ENCODE measurements around the gene EME2. TPM values are rescaled to one million over a fixed set of nuclear protein-coding genes. Genes with fewer than 3 reads are reported as not detected.

EME2 gene
- total RNA-seq, 1 donor from 2014 or later, result 6.8 TPM

DNA sequence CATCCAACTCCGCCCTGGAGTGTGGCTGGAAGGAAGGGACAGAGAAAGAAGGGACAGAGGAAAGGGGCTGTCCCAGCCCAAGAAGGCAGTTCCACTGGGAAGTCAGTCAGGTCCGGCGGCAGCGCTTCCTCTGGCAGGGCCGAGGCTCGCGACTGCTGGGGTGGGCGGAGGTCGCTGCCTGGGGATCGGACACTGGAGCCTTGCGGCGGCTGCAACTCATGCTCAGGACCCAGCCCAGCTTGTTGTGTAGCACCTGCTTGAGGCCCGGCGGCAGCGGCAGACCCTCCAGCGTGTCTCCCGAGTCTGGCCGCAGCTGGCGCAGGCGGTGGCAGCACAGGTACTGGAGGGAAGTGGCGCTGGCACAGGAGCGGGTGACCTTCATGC lies 4.4 kb downstream of the EME2 start:
- Histone ChIP-seq H3K4me3 (ENCODE audit: low read depth, low read length) (no peak overlapping the region), H3K27me3 (ENCODE audit: control insufficient read depth, insufficient read depth, low read length) (no peaks in the 10 kb centered on the region), H3K36me3 (ENCODE audit: control insufficient read depth, insufficient read depth, low read length) (no peaks in the 10 kb centered on the region)
- TF ChIP-seq, protein P1, sequence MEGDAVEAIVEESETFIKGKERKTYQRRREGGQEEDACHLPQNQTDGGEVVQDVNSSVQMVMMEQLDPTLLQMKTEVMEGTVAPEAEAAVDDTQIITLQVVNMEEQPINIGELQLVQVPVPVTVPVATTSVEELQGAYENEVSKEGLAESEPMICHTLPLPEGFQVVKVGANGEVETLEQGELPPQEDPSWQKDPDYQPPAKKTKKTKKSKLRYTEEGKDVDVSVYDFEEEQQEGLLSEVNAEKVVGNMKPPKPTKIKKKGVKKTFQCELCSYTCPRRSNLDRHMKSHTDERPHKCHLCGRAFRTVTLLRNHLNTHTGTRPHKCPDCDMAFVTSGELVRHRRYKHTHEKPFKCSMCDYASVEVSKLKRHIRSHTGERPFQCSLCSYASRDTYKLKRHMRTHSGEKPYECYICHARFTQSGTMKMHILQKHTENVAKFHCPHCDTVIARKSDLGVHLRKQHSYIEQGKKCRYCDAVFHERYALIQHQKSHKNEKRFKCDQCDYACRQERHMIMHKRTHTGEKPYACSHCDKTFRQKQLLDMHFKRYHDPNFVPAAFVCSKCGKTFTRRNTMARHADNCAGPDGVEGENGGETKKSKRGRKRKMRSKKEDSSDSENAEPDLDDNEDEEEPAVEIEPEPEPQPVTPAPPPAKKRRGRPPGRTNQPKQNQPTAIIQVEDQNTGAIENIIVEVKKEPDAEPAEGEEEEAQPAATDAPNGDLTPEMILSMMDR (IDR thresholded peaks at IDR 0.05; ENCODE audit: insufficient read depth, low read length, poor library complexity, severe bottlenecking), result no peak
- no peak for DNase-seq (ENCODE audit: low read depth)

DNA sequence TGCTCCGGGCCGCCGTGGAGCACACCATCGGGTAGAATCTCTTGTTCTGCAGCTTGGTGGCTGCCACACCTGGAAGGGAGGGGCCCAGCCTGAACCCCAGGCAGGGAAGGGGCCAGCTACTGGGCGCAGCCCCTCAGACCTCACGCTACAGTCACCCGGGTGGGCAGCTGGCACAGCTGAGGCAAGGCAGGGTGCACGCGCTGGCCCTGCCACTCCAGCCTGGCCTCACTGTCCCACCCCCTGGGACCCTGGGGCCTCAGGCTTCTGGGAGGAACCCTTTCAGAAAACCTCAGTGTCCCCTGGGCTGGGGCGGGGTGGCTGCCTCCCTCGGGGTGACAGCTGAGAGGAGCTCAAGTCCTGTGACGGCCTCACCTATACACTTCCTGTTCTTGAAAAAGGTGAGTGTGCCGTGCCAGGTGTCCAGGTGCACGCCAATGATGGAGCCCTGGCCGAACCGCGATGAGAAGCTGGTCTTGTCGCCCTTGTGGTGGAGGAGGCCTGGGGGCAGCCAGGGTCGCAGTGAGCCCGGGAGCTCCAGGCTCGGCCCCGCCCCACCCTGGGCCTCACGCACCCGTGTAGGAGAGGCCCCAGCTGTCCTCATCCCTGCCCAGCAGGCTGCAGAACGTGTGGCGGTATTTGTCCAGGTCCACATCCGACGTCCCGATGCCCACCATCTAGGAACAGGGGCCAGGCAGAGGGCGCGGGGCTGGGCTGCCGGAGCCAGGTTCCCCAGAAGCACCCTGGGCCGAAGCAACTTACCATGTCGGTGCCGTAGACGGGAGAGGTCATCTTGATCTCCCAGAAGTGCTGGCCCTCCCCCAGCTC lies 5.0 kb downstream of the EME2 start:
- H3K27me3 ChIP-seq (ENCODE audit: control insufficient read depth, insufficient read depth, low read length), result no peaks in the 10 kb centered on the region
- H3K36me3 ChIP-seq (ENCODE audit: control insufficient read depth, insufficient read depth, low read length), result no peaks in the 10 kb centered on the region
- no peak overlapping the region for H3K4me3 ChIP-seq (ENCODE audit: low read depth, low read length)
- TF ChIP-seq, protein P1 (IDR thresholded peaks at IDR 0.05; ENCODE audit: insufficient read depth, low read length, poor library complexity, severe bottlenecking), result no peak
- DNase-seq (ENCODE audit: low read depth), result no peak

DNA sequence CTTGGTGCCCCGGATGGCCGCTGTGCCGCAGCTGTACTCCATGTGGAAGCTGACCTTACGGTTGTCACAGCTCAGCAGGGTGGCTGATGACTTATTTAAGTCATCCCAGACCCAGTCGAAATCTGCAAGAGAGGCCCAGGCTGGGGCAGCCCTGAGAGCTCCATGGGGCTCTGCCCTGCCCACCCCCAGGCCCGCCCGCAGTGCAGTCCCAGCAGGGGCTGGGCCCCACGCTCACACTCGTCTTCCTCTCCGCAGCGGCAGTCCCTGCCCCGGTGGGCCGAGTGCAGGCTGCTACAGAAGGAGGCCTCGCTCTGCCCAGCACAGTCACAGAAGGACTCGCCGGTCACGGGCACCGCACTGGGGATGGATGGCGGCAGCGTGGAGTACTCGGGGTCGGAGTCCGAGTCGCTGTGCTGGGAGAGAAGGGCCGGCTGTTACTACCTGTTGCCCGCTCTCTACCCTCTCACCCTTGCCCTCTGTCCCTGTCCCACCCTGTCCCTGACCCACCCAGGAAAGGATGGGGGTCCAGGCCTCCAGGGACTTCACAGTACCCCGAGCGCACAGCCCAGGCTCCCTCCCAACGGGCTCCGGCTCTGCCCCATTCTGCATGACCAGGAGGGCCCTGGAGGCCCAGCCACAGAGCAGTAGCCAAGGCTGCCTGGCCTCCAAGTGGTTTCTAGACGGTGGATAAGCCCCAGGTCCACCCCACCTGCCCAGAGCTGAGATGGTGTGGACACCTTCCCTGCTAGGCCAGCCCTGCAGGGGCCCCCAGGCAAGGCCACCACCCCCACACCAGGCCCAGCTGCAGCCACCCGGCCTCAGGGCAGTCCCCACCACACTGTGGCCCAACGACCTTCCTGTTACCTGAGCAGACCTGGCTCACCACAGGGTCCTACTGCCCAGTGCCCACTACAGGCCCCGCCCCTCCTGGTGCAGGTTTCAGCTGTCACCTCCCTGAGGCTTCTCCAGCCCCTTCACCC lies 5.9 kb downstream of the EME2 start:
- H3K36me3 ChIP-seq (ENCODE audit: control insufficient read depth, insufficient read depth, low read length), result no peaks in the 10 kb centered on the region
- H3K4me3 ChIP-seq (ENCODE audit: low read depth, low read length), result no peak overlapping the region
- TF ChIP-seq, protein P1 (IDR thresholded peaks at IDR 0.05; ENCODE audit: insufficient read depth, low read length, poor library complexity, severe bottlenecking), result no peak
- H3K27me3 ChIP-seq (ENCODE audit: control insufficient read depth, insufficient read depth, low read length), result no peaks in the 10 kb centered on the region
- DNase-seq (ENCODE audit: low read depth), result no peak

DNA sequence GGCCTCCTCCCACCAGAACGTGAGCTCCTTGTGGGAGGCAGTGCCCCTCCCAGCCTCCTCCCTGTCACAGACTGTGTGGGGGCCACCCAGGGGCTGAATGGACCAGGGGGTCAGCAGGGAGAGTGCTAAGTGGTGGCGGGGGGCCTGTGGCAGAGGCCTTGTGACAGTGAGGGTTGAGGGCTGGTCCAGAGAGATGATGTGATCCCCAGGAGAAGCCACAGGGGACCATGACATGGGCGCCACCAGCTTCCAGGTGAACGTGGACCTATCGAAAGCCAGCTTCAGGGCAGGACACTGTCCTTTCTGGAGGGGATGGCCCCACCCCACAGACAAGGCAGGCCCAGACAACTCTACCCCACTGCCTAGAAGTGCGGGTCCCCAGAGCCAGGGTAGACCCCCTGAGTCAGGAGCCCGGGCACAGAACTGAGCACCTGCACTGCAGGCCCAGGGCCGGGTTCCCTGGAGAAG lies 6.7 kb downstream of the EME2 start:
- TF ChIP-seq, protein P1 (IDR thresholded peaks at IDR 0.05; ENCODE audit: insufficient read depth, low read length, poor library complexity, severe bottlenecking), result no peak
- H3K36me3 ChIP-seq (ENCODE audit: control insufficient read depth, insufficient read depth, low read length), result no peaks in the 10 kb centered on the region
- no peak for DNase-seq (ENCODE audit: low read depth)

DNA sequence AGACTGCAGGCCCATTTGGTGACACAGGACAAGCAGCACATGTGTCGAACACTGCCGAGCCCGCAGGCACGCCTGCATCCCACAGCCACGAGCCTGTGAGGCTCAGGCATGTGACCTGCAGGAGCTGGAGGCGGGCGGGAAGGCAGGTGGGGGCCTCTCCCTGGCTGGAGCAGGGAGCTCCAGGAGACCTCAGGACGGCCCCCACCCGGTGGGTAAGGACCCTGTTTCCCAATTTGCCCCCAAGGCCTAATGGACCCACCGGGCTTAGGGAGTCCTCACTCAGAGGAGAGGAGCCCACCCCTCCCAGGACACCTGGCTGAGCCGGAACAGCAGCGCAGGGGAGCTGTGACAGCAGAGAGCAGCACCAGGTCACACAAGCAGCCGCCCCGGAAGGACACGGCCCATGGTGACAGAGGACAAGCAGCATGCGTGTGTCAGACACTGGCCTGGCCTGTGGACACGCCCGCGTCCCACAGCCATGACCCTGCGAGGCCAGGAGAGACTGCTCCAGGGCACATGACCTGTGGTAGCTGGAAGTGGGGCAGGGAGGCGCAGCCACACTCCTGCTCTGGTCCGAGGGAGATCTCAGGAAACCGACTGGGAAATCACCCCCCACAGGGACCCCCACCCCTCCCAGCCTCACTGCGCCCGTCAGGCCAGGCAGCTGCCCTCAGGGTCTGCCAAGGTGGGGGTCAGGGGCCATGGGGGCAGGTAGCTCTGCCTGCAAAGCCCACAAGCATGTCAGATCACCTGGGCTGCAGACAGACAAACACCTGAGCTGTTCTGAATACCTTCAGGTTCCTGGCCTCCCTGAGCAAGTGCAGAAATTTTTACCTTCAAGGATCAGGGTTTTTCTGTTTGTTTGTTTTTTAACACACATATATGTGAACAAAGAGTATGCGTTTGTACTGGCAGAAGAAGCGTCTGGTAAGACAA lies 7.4 kb downstream of the EME2 start:
- TF ChIP-seq, protein P1 (IDR thresholded peaks at IDR 0.05; ENCODE audit: insufficient read depth, low read length, poor library complexity, severe bottlenecking), result no peak
- no peak for DNase-seq (ENCODE audit: low read depth)
- H3K4me3 ChIP-seq (ENCODE audit: low read depth, low read length), result no peak overlapping the region
- H3K36me3 ChIP-seq (ENCODE audit: control insufficient read depth, insufficient read depth, low read length), result no peaks in the 10 kb centered on the region
- H3K27me3 ChIP-seq (ENCODE audit: control insufficient read depth, insufficient read depth, low read length), result no peaks in the 10 kb centered on the region

More for the DNA sequence above, 6.7 kb downstream of the EME2 start:
- H3K4me3 ChIP-seq (ENCODE audit: low read depth, low read length), result no peak overlapping the region
- no peaks in the 10 kb centered on the region for H3K27me3 ChIP-seq (ENCODE audit: control insufficient read depth, insufficient read depth, low read length)

Data from kidney epithelial cell (primary cell).